Measurements from ENCODE around the gene MAGEL2.

MAGEL2 gene

DNA sequence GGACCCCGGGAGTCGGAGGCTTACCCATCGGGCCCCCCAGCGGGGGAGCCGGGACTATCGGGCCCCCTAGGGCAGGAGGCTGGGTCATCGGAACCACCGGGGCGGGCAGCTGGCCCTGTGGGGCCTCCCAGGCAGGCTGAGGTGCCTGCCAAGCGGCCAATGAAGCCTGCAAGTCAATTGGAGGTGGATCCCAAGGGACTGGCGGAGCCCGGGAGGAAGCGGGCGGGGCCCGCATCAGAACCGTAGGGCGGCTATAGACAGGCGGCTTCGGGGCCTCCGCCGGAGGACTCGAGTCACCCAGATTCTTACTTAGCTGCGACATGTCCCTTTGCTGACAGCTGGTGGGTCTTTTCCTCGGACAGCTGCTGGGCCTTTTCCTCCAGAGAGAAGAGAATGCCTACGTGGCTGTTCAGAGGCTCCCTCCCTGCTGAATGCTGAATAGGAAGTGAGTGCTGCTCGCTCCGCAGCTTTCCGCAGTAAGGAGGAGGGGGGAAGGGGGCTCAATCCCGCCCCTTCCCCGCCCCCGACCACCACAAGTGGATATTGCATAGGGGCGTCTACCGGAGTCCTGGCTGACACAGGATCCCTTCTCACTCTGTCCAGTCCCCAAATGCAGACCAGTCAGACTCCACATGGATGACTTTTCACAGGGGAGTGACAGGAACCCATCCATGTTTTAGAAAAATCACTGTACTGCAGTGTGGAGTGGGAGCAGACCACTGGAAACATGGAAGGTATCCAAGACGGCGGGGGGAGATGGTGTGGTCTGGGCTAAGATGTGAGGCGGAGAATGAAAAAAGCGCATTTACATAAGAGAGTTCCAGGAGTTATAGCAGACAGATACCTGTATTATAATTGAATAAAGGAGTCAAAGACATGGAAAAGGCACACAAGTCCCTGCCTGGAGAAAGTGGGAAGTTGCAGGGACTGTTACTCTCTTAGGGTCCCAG, at the start of gene MAGEL2:
Gene MAGEL2, minus strand, starts transcription at position 447 of the 950 bp plus-strand sequence. Its CDS starts 125 bp downstream, at position 322.
- DNase-seq = no peak

DNA sequence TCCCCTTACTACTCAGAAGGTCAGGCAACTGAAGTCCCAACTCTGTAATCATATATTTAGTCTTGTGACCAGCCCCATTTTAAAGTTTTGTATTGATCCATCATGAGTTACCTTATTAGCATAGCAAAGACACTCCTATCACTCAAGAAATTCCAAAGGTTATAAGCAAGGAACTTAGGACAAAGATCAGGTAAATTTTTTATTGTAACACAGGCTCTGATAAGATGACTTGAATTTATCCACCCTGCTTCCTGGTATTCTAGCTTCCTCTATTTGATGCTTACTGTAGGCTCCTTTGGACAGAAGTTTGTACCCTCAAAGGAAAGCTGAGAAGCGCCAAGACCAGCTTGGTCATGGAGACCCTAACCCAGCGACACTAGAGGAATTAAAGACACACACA, 47.6 kb upstream of the MAGEL2 start:
- no peak for DNase-seq

DNA sequence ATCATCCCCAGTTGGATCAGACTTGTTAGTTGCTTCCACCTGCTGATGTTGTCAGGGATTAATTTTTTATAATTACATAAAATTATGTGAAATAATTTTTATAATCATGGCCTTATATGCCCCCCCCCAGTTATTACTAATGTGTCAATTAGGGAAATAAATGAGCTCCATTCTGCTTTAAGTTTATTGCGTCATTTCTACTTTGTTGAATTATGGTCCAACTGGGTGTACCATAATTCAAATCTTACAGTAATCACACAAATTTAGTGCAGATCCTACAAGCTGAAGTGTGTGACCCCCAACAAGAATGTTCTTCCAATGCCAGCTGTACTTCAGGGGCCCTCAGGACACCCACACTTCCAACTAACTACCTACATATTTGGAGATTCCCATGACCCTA, 46.9 kb upstream of the MAGEL2 start:
- DNase-seq = no peak

DNA sequence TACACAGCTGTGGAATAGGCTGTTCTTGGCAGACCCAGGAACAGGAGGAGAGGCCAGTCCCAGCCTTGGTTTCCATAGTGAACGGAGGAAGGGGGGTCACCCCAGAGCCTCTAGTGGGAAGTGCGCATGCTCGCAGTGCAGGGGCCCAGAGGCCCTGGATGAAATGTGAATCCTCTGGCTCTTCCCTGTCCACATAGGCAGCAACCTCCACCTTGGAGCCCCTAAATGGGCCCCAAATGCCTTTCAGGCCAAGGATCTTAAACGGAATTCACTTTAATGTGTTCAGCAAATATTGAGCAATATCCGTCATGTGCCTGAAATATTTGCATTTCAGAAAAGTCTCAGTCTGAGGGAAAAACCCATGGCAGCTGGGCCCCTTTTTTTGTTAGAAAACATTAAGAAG, 42.8 kb upstream of the MAGEL2 start:
- DNase-seq = no peak

DNA sequence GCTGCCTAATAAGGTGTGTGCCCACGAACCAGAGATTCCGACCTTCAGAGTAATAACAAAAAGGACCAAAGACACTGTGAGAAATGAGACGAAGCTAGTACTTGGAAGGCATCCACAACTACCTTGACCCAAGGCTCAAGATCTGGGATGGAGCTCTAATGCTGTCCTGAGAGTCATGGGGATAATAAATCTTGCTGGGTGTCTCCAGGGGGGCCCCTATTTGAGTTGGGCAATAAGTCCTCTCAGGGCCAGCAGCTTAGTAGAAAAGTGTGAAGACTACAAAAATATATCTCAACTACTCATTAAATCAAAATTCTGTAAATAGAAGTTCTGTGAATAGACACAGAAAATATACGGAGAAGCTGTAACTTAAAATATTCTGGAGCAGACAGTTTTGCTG, 42.3 kb upstream of the MAGEL2 start:
- DNase-seq = no peak

DNA sequence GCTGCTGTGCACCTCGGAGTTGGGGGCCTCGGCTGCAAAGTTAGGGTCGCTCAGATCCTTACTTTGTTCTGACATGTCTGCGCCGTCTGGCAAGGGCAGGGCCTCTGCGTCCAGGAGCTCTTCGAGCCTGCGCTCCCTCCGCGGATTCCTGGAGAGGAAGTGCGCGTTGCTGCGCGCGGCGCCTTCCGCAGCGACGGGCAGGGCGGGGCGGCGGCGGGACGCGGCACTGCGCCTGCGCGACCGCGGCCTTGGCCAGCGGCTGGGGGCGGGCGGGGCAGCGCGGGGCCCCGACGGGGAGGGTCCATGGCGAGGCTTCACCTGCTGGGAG, 39.4 kb upstream of the MAGEL2 start, which contains the start of gene NDN:
Gene NDN, minus strand, starts transcription at position 163 of the 328 bp plus-strand sequence. Its CDS starts 88 bp downstream, at position 75.
- DNase-seq = no peak

DNA sequence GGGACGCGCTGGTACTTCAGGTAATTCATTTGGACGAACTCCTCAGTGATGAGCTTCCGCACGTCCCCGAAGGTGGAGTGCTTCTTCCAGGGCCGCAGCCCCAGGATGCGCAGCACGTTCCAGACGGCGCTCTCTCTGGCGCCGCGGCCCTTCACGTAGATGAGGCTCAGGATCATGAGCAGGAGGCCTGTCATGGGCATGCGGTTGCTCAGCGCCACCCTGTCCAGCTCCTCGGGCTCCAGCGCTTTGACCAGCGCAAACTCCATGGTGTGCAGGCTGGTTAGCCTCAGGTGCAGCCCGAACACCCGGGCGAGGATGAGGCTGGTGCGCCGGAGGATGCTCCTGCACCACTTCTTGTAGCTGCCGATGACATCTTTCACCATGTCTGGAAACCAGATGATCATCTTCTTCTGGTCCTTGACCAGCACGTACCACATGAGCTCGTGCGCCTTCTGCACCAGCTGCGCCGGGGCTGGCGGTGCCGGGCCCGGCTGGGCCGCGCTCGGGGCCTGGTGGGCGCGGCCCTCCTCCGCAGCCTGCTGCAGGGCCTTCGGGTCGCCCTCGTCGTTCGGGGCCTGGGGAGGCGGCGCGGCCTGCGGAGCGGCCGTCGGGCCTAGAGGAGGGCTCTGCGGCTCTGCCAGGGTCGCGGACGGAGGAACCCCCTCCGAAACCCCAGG, 38.9 kb upstream of the MAGEL2 start:
- DNase-seq = no peak

DNA sequence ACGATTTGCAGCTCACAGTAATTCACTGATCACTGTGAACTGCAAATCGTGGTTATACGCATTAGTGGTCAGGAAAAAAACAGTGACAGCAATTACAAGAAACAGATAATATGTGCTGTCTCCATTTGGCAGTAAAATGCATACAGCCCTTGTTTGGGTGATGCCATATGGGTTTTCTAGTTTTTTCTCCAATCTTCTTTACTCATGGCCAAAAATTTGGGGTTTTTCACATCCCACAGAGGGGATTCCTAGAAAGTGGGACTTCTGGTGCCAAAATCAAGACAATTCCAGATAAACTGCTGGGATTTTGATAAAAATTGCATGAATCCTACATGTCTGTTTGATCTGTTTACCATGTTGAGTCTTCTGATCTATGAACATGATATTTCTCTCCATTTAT, 23.8 kb upstream of the MAGEL2 start:
- DNase-seq = no peak

DNA sequence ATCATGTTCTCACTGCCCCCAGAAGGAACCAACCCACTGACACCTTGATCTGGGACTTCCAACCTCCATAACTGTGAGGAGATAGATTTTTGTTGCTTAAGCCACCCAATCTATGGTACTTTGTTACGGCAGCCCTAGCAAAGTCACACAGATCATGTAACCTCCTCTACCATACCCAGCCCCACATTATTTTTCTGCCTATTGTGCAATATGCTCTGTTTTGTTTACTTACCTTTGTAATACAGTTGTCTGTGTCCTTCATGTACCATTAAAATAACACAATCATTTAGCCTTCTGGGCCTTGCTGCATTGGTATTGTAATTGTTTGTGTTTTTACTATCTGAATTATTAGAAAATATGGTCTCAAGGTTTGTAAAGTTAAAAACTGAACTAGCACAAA, 23.3 kb upstream of the MAGEL2 start:
- no peak for DNase-seq

DNA sequence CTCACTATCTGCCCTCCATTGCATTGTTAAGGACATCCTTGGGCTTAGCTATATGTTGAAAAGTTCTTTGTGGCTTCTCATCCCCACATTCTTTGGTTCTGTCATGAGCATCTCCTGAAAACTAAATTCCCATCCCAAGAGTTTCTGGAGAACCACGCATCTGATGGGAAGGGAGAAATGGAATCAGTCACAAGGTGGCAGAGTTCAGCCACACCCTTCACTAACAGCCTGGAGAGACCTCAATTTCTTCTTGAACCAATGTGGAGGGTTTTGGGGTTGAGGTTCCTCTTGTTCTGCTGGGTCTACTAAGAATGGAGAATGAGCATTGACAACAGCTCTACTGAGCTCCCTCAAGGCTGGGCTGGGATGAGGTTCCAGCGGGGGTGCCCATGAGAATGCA, 15.6 kb upstream of the MAGEL2 start:
- DNase-seq = no peak

DNA sequence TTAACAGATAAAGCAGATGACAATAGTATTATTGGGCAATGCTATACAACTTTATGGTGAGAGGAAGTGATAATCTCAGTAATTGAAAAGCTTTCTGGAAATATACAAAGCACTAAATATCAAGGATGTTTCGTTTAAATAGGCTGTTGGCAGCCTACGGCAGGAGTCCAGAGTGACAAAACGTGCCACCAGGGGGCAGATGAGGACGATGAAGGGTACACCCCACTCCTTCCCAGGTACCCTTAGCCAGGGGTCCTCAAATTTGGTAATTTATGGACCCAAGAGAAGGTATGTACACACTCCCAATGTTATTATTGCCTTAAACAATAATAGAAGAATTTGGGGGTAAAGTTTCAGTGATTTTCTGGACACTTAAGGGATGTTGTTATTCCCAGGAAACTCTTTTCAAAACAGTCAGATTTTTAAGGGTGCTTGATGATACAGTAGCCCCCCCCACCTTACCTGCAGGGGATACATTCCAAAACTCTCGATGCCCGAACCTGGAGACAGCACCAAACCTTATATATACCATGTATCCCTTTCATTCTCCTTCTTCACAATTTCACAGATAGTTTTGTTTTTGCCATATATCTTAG, 1.4 kb upstream of the MAGEL2 start:
- no peak for DNase-seq

DNA sequence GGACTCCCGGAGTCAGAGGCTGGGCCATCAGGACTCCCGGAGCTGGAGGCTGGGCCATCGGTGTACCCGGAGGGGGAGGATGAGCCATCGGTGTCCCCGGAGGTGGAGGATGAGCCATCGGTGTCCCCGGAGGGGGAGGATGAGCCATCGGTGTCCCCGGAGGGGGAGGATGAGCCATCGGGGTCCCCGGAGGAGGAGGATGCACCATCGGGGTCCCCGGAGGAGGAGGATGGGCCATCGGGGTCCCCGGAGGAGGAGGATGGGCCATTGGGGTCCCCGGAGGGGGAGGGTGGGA, 719 bp downstream of the MAGEL2 start:
- no peak for DNase-seq

DNA sequence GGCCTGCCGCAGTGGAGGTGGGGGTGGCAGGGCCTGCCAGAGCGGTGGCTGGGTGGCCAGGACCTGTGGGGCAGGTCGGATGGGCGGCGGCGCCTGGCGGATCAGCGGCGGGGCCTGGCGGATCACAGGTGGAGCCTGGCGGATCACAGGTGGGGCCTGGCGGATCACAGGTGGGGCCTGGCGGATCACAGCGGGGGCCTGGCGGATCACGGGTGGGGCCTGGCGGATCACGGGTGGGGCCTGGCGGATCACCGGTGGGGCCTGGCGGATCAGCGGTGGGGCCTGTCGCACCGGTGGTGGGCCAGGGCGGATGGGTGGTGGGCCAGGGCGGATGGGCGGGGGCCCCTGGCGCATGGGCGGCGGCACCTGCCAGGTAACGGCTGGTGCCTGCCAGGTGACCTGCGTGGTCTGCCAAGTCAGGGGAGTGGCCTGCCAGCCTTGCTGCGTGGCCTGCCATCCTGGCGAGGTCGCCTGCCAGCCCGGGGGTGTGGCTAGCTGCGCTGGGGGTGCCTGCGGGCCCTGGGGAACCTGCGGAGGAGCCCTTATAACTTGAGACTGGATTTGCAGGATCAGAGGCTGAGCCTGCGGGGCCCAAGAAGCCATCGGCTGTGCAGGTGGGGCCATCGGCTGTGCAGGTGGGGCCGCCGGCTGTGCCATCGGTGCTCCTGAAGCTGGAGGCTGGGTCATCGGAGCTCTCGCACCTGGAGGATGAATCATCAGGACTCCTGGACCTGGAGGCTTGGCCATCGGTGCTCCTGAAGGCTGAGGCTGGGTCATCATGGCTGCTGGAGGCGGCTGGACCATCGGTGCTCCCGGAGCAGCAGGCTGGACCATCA, 1.3 kb downstream of the MAGEL2 start:
- no peak for DNase-seq

DNA sequence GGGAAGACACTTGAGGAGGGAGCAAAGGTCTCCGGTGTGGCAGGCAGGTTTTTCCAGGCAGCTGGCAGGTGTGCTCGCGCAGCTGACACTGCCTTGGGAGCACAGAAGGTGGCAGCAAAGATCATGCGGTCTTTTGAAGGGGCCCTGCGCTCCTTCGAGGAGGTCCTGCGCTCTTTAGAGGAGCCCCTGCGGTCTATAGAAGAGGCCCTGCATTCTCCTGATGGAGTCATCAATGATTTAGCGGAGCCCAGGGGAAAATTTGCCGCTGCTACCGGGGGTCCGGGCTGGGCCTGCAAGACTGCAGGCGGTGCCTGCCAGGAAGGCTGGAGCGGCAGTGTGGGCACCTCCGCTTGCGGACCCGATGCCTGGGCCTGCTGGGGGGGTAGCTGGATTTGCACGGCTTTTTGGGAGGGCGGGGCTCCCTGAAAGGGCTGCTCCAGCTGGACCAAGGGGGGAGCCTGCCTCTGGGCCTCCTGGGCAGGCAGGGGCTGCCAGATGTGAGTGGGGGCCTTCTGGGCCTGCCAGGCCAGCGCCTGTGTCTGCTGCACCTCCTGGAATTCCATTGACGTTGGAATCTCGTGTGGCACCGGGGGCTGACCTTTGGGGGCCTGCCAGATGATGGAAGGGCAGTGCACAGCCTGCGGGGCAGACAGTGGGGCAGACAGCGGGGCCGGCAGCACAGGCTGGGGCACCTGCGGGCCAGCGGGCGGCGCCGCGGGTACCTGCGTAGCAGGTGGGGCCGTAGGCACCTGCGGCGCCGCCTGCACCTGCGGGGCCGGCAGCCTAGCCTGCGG, 2.1 kb downstream of the MAGEL2 start:
- DNase-seq = no peak

DNA sequence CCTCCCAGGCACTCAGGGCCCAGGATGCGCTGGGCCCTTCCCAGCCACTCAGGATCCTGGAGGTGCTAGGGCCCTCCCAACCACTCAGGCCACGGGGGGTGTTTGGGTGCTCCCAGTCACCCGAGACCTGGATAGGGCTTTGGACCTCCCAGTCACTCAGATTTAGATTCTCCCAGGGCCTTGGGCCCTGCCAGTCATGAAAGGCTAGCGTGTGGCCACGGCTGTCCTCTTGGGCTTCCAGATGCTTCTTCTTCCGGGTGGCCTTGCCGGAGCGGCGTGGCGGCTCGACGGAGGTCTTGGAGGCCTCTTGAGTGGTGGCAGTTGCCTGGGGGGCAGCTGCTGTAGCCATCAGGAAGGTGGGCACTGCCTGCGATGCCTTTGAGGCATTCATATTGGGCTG, 2.8 kb downstream of the MAGEL2 start:
- no peak for DNase-seq

DNA sequence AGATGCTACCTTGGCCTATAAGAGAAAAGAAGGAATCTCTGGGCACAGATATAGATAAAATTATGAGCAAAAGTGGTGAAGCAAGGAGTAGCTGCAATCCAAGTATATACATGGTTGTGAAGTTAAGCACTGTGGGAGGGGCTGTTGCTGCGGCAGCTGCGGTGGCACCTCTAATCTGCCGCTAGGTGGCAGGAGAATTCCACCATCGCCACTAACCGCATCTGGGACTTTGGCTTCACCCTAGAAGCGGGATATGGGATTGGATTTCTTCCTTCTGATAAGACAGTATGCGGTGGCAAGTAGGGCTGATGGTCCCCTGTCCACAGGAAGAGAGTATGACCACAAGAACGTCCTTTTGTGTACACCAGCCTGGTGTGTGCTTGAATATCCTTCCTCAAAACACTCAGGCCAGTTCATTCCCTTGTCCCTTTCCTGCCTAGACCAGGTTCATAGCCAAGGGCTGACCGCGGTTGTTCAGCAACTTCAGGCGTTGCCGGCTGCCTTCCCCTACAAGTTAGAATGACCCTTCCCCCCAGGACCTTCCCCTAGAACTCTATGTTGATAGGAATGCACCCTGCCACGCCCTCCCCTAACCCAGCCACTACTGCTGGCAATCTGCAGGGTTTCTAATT, 5.1 kb downstream of the MAGEL2 start:
- DNase-seq = no peak

DNA sequence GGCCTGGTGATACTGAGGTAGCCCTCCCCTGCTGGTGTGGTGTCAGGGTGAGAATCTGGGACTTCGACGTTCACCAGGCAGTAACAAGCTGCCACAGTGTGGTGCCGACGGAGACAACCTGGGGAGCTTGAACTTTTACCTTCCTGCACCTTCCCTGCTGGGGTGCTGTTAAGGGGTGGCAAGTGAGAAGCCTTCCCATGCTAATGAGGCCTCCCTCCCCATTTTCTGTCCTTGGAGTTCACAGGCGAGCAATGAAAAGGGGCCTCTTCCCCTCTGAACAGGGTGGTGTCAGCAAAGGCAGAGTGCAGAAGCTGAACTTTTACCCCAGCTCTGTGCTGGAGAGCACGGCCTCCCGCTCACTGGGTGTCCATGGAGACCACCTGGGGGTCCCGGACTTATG, 13.5 kb downstream of the MAGEL2 start:
- no peak for DNase-seq

DNA sequence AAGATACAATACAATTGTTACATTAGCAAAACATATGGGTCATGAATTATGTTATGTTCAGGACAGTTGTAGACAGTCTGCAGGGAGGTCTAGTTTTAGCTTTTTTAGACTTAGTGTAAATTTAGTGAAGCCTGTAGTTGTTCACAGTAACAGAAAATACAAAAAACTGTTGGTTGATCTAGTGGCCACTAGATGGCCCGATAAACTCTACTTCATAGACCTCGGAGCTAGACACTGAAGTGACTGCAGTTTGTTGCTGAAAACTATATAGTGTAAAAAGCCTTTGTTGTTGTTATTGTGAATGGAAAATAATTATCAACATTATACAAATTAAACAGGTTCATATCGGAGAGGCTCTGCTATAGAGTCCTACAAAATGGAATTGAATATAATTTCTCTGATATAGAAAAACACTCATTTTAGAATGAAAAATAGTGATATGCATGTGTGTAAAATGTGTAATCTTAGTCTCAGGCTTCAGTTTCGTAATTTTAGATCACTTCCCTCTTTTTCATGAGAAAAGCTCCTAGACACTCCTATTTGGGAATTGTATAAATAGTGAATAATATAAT, 18.3 kb downstream of the MAGEL2 start:
- no peak for DNase-seq

DNA sequence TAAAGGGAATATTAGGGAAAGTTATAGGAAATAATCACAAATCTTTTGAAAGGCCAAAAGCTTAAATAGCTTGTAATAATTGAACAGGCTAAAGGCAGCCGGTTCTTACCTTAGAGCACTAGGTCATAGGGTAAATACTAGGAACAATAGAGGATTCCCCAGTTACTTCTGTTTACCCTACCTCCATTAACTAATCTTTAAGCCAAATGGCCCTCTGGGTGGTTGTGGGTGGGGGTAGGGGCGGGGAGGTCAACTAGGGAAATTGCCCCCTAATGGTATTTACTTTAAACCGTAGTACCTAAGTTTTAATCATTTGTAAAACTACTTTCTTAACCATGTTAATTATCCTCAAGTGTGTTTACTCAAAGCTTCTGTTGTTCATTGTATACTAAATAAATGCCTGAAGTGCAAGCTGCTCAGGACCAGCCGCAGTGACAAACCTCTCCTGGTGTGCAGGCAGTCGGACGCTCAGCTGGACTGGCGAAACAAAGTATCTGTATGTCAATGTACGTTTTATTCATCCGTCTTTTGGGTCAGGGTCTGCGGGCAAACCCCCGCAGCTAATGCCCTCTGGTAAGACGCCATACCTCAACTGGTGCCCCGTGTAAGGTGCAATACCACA, 18.9 kb downstream of the MAGEL2 start:
- no peak for DNase-seq

DNA sequence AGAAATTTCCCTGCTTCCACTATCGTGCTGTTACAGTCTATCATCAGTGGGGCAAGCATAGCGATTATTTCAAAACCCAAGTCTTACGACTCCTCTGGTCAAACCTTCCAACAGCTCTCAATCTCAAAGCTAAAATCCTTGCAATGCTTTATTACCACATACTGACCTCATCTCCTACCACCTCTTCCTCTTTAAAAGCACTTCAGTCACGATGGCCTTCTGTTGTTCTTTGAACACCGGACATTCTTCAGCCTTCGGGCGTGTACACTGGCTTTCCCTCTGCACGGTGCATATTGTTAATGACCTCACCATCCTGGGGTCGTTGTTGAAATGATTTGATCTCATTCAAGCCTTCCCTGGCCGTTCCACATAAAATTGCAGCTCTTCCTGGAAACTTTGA, 31.1 kb downstream of the MAGEL2 start:
- no peak for DNase-seq

DNA sequence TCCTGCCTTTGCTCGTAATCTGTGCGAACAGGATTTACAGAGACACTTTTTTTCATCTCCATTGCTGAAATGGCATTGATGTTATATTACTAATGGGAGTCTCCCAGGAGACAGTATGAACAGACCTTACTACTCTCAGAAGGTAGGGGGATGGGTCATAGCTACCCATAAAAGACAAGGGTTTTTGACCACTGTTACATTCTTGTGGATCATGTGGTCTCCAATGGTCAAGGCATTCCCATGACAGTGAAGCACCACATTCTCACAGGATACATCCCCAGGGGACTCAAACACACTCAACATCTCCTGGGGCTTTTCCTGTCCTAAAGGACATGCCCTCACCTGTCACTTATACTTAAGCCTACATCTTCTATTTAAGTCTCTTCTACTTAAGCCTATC, 41.4 kb downstream of the MAGEL2 start:
- DNase-seq = no peak

All from CD4-positive, alpha-beta T cell treated with Interferon gamma for 1 hour (primary cell).